ENCODE data around the gene CLN6.
"Not testable (repeated sequence)": the region's sequence is repeated elsewhere in the genome, so short reads cannot be mapped to it uniquely, and the experiment has no call there.

Gene CLN6

DNA sequence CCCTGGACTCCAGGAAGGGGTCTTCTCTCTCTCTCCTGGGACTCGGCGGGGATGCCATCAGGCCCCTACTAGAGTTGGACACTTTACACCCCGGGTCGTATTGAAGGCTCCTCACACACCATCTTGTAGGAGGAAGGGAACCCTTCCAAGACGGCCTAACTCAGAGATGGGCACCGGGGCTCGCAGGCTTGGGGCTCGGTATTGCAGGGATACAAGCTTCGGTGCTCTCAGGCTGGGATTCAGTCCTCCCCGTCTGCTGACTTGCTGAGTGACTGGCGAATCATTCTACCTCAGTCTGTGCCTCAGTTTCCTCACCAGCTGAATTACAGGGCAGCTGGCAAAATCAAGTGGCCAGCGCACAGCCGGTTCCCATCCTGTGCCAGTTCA is 24.0 kb downstream of the CLN6 start:
- DNase-seq, result no peak

GRCh38 chr15:68204776-68205557 is 24.6 kb downstream of the CLN6 start, which contains the start of gene CALML4:
Gene CALML4 (minus strand): TSS chr15:68205332. CDS start chr15:68205247, 85 bp downstream.
- DNase-seq, result no peak

DNA sequence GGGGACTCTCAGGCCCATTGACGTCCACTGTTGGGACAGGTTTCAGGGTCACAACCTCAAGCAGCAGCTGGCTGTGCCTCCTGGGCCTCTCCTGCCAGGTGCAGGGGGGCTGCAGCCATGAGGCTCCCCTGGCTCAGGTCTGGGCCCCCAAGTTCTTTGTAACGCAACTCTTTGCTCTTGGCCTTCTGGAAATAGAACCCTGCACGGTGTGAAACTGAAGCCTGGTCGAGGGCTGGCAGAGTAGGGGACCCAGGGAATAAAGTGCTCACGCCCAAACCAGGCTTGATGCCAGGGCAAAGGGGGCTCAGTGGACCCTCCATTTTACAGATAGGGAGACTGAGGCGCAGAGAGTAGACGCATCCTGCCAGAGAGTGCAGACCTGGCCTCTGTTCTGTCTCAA is 25.2 kb downstream of the CLN6 start:
- no peak for DNase-seq

- no peak for DNase-seq
Measured at GRCh38 chr15:68203956-68204355, 25.6 kb downstream of the CLN6 start.

- DNase-seq, result no peak
Measured at GRCh38 chr15:68203486-68203885, 26.0 kb downstream of the CLN6 start.

DNA sequence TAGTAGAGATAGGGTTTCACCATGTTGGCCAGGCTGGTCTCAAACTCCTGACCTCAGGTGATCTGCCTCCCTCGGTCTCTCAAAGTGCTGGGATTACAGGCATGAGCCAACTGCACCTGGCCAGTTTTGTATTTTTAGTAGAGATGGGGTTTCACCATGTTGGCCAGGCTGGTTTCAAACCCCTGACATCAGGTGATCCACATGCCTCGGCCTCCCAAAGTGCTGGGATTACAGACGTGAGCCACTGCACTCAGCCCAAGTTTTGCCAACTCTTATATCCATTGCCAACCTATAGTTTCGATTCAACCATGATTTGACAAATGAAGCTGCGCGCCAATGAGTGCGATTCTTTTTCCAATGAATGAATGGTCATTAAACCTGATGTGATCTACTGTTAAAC is 26.5 kb downstream of the CLN6 start:
- not testable (repeated sequence) for DNase-seq

- no peak for DNase-seq
Measured at GRCh38 chr15:68201879-68202261, 27.7 kb downstream of the CLN6 start.

- DNase-seq, result no peak
Measured at GRCh38 chr15:68201153-68201878, 28.2 kb downstream of the CLN6 start.

DNA sequence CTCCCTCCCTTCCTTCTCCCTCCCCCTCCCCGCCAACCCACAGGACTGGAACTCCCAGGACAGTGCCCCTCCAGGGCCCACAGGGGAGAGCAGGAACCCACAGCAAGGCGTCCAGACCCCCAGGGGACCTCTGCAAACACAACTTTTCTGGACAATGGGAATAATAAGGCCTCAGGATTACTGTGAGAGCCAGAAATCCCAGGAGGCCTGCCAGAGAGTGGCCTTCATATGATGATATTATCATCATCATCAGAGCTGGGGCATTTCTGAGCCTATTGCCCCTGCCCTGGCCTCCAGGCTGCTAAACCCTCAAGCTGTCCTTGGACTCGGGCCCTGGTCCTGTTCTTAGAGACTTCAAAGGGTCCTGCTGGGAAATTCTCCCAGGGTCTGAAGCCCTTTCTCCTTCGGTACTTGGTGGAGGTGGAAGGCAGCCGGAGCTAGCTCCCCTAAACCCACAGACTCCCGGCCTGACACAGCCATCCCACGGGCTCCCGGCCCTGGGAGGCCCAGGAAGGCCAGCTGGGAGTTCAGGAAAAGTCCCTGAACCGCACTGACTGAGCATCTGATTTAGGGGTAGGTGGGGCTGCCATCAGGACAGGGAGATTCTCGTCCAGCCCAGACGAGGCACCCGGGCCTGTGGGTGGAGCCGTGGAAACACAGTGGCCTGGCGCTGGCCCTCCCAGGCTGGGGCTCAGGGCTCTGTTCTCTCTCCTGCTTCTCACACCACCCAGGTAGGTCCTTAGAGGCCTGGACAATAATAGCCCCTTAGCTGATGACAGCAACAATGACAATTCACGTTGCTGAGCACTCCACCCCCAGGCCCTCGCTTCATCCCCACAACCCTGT is 29.3 kb downstream of the CLN6 start:
- no peak for DNase-seq

DNA sequence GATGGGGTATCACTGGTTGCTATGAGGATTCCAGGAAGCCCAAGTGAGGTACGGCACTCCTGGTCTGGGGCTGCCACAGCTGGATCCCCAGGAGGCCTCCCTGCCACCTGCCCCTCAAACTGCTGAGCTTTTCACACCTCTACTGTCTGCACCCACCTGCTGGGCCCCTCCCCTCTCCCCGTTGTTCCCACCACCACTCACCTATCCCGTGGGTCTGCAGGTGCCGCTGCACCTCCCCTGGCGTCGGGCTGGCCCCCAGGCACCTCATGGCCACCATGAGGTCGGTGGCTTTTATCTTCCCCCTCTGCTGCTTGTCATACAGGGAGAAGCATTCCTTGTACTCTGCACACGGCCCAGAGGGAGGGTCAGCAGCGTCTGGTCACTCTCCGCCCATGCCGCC is 30.2 kb downstream of the CLN6 start:
- no peak for DNase-seq

DNA sequence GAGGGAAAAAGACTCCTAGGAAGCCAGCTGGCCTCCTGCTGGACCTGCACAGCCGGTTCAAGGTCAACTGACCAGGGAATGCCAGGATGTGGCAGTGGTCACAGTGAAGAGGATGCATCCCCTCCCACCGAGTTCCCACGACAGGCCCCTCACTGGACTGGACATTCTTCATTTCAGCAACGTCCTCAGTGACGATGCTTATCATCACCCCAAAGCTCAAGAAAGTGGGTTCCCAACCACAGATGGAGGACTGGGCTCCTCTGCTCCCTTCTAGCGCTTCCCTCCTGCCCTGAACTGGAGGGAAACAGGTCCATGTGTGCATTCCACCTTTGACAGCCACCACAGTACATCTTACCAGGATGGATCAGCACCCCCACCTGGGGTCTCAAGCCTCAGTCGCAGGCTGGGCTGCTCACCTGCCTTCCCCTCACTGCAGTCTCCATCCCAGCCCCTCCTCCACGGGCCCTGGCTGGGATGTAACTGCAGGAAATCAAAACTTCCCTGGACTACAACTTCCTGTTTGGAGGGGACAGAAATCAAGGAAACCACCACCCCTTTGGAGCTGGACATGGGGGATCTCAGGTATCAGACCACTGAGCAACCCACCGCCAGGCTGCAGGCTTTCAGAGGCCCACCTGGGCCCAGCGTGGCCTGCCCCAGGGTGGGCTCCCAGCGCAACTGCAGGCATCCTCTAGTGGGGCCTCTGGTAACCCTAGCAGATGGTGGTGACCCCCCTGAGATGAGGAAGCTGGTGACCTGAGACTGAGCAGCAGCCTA is 31.7 kb downstream of the CLN6 start:
- no peak for DNase-seq

- no peak for DNase-seq
Measured at GRCh38 chr15:68197170-68197492, 32.4 kb downstream of the CLN6 start.

DNA sequence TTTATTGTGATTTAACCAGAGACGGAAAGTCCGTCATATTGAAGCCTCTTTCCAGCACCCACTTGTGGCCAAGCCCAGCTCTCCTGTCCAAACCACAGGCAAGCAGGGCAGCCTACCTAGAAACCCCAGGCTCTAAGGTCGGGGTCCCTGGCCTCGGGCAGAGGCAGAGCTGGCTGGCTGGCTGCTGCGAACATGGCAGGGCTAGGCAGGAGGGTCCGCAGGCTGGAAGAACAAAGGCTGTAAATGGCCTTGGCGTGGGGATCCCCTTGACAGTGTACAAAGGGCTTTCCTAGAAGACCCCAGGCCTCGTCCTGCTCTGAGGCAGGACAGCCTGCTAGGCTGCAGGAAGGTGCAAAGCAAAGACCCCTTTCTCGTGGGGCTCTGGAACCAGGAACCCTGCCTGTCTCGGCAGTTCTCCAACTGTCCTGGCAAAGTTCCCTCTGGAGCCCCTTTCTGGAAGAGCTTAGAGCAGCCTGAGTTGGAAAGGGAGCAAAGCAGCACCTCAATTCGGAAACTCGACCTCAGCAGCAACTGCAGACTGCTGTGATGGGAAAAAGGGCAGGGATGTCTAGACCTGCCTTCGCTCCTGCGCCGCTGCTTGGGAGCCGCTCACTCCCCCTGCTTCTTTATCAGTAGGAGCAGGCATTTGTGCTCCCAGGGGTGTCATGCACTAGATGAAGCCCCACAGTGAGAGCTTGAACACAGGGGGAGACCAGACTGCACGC is 32.9 kb downstream of the CLN6 start:
- DNase-seq, result no peak

DNA sequence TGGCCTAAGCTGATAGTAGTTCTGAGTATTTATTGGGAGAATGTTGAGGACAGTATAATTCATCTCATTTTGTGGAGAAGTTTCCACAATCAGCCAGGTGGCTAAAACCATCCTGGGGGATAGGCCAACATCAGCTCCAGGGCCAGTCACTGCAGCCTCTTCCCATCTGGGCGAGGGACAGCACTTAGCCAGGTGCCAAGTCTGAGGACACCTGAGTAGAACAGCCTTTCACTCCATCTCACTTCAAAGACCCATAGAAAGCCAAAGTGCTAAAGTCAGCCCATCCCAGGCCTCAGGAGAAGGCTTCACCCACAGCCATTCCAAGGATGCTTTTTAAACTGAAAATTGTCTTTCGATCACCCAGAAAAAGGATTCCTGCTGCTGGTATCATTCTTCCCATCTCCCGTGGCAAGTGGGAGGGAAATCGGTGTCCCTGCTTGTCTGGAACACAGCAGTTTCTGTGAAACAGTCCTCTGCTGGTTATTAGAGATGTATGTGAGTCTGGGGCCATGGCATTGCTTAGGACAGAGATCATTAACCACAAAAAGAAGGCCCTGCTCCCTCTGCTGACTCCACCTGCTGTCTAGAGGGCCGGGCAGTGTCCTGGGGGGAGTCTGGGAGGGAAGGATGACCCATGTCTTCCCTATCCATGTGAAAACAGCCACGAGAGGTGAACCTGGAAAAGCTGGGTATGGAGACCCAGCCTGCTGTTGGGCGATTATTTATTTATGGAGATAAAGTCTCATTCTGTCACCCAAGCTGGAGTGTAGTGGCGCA is 34.0 kb downstream of the CLN6 start:
- DNase-seq, result no peak

DNA sequence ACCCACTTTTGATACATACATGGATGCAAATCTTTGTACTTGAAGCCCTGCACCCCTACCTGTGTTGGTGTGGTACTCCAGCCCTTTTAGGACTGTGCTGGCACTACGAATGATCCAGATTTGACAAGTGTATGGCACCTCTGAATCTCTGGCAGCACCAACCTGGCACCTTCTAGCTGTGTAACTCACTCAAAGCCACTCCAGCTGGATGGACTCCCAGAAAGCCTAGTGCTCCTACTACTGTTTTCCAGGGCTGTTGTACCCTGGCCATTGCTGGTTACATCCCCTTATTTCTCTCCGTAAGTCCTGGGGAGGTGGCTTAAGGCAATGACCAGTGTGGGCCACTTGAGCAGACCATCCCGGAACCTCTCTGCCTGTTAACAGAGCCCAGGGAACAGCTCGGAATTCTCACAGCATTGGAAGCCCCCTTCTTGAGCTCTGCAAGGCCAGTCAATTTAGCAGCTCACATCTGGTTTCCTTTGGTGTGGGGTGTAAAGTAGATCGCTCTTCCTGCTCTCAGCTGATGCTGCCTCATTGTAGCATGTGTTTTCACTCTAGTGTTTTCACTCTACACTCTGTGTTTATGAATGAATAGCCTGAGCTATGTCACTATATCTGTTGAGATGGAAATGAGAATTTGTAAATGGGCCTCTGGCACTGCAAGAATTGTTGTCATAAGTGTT is 36.6 kb downstream of the CLN6 start:
- no peak for DNase-seq

- DNase-seq, result no peak
Measured at GRCh38 chr15:68192117-68192516, 37.4 kb downstream of the CLN6 start.

- DNase-seq, result no peak
Measured at GRCh38 chr15:68191555-68191954, 38.0 kb downstream of the CLN6 start.

DNA sequence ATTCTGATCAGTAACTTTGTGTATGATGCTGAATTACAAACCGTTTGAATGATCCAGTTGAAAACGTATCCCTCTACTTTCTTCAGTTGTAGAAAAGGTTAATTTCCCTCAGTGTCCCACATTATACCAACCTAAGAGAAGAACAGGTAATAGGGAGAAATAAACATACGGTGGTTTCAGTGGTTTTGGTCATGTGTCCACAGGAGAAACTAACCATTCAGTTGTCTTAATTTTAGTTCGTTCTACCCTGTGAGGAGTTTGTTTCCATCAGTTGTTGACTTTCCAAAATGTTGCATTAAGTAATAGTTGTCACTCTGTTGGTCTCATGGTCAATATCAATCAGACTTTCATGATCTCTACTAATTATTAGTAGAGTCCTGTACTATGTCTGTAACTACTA is 39.5 kb downstream of the CLN6 start:
- DNase-seq, result no peak

GRCh38 chr15:68188647-68189046 is 40.9 kb downstream of the CLN6 start:
- DNase-seq, result no peak

GRCh38 chr15:68187559-68187958 is 42.0 kb downstream of the CLN6 start:
- DNase-seq, result no peak
